Gastrocnemius medialis (tissue), 4 donors: ENCODE results near the gene BOLA3. TPM values are rescaled to one million over a fixed set of nuclear protein-coding genes. Genes with fewer than 3 reads are reported as not detected.

Experiments
- ATAC-seq, 2 donors: fragments of 150-250 bp; one replicate each; pipeline ENCODE4 v1.9.1; 2016
- DNase-seq, 2 donors: peaks; one replicate each; pipeline ENCODE4 v3.0.0-alpha.2; 2019
- H3K27ac ChIP-seq, 4 donors: fragments of 200-600 bp; sonication (generic); 1 replicate in 1 of 4; 2 replicates in 3 of 4; pipeline ENCODE4 v1.5.1; 2016 to 2018; ENCODE audit warnings: mild to moderate bottlenecking in 2 of 4, moderate library complexity in 1 of 4
- H3K27me3 ChIP-seq, 3 donors: fragments of 200-600 bp; sonication (generic) in 2 of 3; 1 replicate in 1 of 3; 2 replicates in 2 of 3; pipeline versions ENCODE4 v1.5.1 to v1.6.0; 2016 to 2019; ENCODE audit warnings: mild to moderate bottlenecking in 1 of 3, moderate library complexity in 1 of 3
- H3K36me3 ChIP-seq, 2 donors: fragments of 200-600 bp; sonication (generic) in 1 of 2; one replicate each; pipeline ENCODE4 v1.5.1; 2017 to 2018
- H3K4me1 ChIP-seq, 2 donors: fragments of 200-600 bp; sonication (generic) in 1 of 2; one replicate each; pipeline ENCODE4 v1.5.1; 2016 to 2017; ENCODE audit warnings: mild to moderate bottlenecking in 2 of 2
- H3K4me3 ChIP-seq, 4 donors: fragments of 200-600 bp; sonication (generic) in 3 of 4; 1 replicate in 1 of 4; 2 replicates in 3 of 4; pipeline ENCODE4 v1.5.1; 2016 to 2019; ENCODE audit warnings: mild to moderate bottlenecking in 2 of 4
- H3K9me3 ChIP-seq, 3 donors: fragments of 200-600 bp; sonication (generic) in 2 of 3; 1 replicate in 1 of 3; 2 replicates in 2 of 3; pipeline ENCODE4 v1.5.1; 2016 to 2019
- POLR2A ChIP-seq, 2 donors: fragments of 450-650 bp; IDR thresholded peaks; one replicate each; pipeline ENCODE4 v1.6.1; 2017; ENCODE audit warnings: antibody characterized with exemption in 2 of 2, mild to moderate bottlenecking in 2 of 2, moderate library complexity in 2 of 2
- in situ Hi-C, 4 donors: fragments of 200-750 bp; cut with MboI; loops; one replicate each; pipeline versions ENCODE4 v1.15.0 to v1.8.0; 2017; ENCODE audit warnings: low sequenced_read_pairs in 4 of 4
- intact Hi-C: fragments of 100-400 bp; cut with DNase I; formaldehyde crosslinking; loops from one replicate; pipeline ENCODE4 v1.15.1; 2023; ENCODE audit warnings: low total_unique reads
- total RNA-seq, 4 donors: library from RNA; depleted of rRNA; stranded (reverse); fragments of >200 nt; gene quantifications; one replicate each; pipeline versions ENCODE4 v1.1.0 to v1.2.3, GENCODE V29; 2016
- TF ChIP-seq, protein P1 (sequence below), 5 experiments: fragments of 450-650 bp in 3 of 5; fragments of 200-600 bp in 2 of 5; sonication (generic) in 2 of 5; IDR thresholded peaks in 4 of 5; conservative IDR thresholded peaks in 1 of 5; 1 replicate in 4 of 5; 2 replicates in 1 of 5; pipeline ENCODE4 v1.5.1; 2016 to 2019; ENCODE audit warnings: antibody characterized with exemption in 5 of 5, mild to moderate bottlenecking in 3 of 5, moderate library complexity in 3 of 5

The BOLA3 gene
- total RNA-seq, 4 donors from 2014 or later = 32.2 to 114 (median 69.5) TPM

DNA sequence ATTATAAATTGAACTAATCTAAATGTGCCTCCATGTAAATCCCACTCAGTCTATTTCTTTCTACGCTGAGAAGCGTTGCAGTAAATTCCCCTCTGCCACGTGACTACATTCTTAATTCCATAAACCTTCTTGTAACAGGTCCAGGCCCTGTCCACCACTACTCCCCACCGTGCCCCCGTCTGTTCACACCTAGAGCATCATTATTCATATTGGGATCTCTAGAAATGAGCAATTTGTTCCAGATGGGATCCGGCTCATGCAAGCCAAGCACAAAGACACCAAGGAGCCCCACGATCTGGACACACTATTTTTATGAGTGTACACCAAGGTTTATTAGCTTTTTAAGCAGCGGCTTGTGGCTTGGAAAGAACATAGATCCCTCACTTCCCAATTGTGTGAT is 38.2 kb downstream of the BOLA3 start:
- ATAC-seq (no peak), DNase-seq (no peak)
- Histone ChIP-seq H3K36me3 (no peaks in the 10 kb centered on the region), H3K4me3 (no peak overlapping the region), H3K9me3 (no peaks in the 10 kb centered on the region), H3K27ac (no peak overlapping the region), H3K27me3 (peaks cover 0 to 4% (median 0%) of the 10 kb centered on the region in 3 donors), H3K4me1 (no peaks in the 10 kb centered on the region)
- TF ChIP-seq, protein P1, sequence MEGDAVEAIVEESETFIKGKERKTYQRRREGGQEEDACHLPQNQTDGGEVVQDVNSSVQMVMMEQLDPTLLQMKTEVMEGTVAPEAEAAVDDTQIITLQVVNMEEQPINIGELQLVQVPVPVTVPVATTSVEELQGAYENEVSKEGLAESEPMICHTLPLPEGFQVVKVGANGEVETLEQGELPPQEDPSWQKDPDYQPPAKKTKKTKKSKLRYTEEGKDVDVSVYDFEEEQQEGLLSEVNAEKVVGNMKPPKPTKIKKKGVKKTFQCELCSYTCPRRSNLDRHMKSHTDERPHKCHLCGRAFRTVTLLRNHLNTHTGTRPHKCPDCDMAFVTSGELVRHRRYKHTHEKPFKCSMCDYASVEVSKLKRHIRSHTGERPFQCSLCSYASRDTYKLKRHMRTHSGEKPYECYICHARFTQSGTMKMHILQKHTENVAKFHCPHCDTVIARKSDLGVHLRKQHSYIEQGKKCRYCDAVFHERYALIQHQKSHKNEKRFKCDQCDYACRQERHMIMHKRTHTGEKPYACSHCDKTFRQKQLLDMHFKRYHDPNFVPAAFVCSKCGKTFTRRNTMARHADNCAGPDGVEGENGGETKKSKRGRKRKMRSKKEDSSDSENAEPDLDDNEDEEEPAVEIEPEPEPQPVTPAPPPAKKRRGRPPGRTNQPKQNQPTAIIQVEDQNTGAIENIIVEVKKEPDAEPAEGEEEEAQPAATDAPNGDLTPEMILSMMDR (IDR thresholded peaks at IDR 0.05 in 4 of 5, conservative IDR thresholded peaks at IDR 0.05 in 1 of 5) = no peak
- TF ChIP-seq POLR2A (IDR thresholded peaks at IDR 0.05) = no peak
- intact Hi-C loops = no loop called here
- in situ Hi-C loops = no loop called here

GRCh38 chr2:74107071-74107470 is 40.6 kb downstream of the BOLA3 start:
- TF ChIP-seq, protein P1 (IDR thresholded peaks at IDR 0.05 in 4 of 5, conservative IDR thresholded peaks at IDR 0.05 in 1 of 5) = no peak
- TF ChIP-seq POLR2A (IDR thresholded peaks at IDR 0.05) = no peak
- in situ Hi-C loops (no loop called here), intact Hi-C loops (no loop called here)
- no peak for DNase-seq
- Histone ChIP-seq H3K4me3 (no peak overlapping the region), H3K27me3 (no peaks in the 10 kb centered on the region), H3K27ac (no peak overlapping the region), H3K36me3 (peaks cover 0 to under 1% of the 10 kb centered on the region in 2 donors), H3K9me3 (no peaks in the 10 kb centered on the region), H3K4me1 (no peaks in the 10 kb centered on the region)
- no peak for ATAC-seq

GRCh38 chr2:74105413-74105812 is 42.3 kb downstream of the BOLA3 start:
- intact Hi-C loops = no loop called here
- TF ChIP-seq POLR2A (IDR thresholded peaks at IDR 0.05) = no peak
- TF ChIP-seq, protein P1 (IDR thresholded peaks at IDR 0.05 in 4 of 5, conservative IDR thresholded peaks at IDR 0.05 in 1 of 5) = no peak
- DNase-seq = no peak
- no peaks in the 10 kb centered on the region for H3K27me3 ChIP-seq
- no peak for ATAC-seq
- no peak overlapping the region for H3K4me3 ChIP-seq
- in situ Hi-C loops = no loop called here
- H3K4me1 ChIP-seq = no peaks in the 10 kb centered on the region
- H3K36me3 ChIP-seq = peaks cover 0 to 17% of the 10 kb centered on the region in 2 donors
- H3K27ac ChIP-seq = no peak overlapping the region
- H3K9me3 ChIP-seq = no peaks in the 10 kb centered on the region

DNA sequence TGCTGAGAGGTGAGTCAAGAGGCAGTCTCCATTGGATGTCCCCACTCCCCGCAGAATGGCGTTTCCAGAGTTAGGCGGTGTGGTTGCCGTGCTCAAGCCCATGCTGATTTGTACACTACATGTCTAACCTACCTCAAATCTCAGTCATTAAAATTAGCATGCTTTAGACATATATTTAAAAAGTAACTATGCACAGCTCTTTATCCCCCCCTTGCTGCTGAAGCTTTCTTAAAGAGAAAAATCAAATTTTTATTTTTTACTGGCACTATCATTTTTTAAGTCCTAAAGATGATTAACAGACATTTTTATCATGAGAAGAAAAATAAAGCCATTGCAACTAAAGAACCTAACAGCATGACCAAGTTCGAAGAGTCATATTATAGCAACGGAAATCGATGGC is 42.9 kb downstream of the BOLA3 start:
- Histone ChIP-seq H3K4me3 (no peak overlapping the region), H3K27me3 (no peaks in the 10 kb centered on the region), H3K4me1 (no peaks in the 10 kb centered on the region), H3K27ac (no peak overlapping the region), H3K9me3 (no peaks in the 10 kb centered on the region), H3K36me3 (peaks cover 0 to 23% of the 10 kb centered on the region in 2 donors)
- in situ Hi-C loops (no loop called here), intact Hi-C loops (no loop called here)
- ATAC-seq (no peak), DNase-seq (no peak)
- no peak for TF ChIP-seq POLR2A (IDR thresholded peaks at IDR 0.05)
- TF ChIP-seq, protein P1 (IDR thresholded peaks at IDR 0.05 in 4 of 5, conservative IDR thresholded peaks at IDR 0.05 in 1 of 5) = peak in 1 of 5 experiments; percentile 3

GRCh38 chr2:74103763-74104162 is 43.9 kb downstream of the BOLA3 start:
- Histone ChIP-seq H3K27me3 (no peaks in the 10 kb centered on the region), H3K36me3 (peaks cover 0 to 29% of the 10 kb centered on the region in 2 donors), H3K9me3 (no peaks in the 10 kb centered on the region), H3K4me1 (no peaks in the 10 kb centered on the region), H3K27ac (no peak overlapping the region), H3K4me3 (no peak overlapping the region)
- intact Hi-C loops = no loop called here
- no peak for ATAC-seq
- no peak for DNase-seq
- in situ Hi-C loops = no loop called here
- TF ChIP-seq POLR2A (IDR thresholded peaks at IDR 0.05) = no peak
- TF ChIP-seq, protein P1 (IDR thresholded peaks at IDR 0.05 in 4 of 5, conservative IDR thresholded peaks at IDR 0.05 in 1 of 5) = no peak
